HG03469 (cell line): ENCODE results near the gene KCNIP1.

Source experiments
- ATAC-seq: cut with Tn5 transposase; IDR thresholded peaks from one replicate; pipeline ENCODE4 v1.9.1; 2021; ENCODE audit warnings: mild to moderate bottlenecking, moderate library complexity, moderate number of reproducible peaks; ENCODE audit not compliant: unreplicated experiment

The KCNIP1 gene

GRCh38 chr5:170508036-170508435 lies 4.2 kb downstream of the KCNIP1 start:
- peak; percentile 57 for ATAC-seq

GRCh38 chr5:170508660-170509347 lies 5.0 kb downstream of the KCNIP1 start:
- no peak for ATAC-seq

GRCh38 chr5:170509348-170509660 lies 5.5 kb downstream of the KCNIP1 start:
- no peak for ATAC-seq

GRCh38 chr5:170510126-170510525 lies 6.3 kb downstream of the KCNIP1 start:
- no peak for ATAC-seq

- ATAC-seq: no peak
Observed at GRCh38 chr5:170510559-170510958, 6.7 kb downstream of the KCNIP1 start.

GRCh38 chr5:170511551-170512258 lies 7.9 kb downstream of the KCNIP1 start:
- ATAC-seq: no peak

- ATAC-seq: no peak
Observed at GRCh38 chr5:170513856-170514525, 10.2 kb downstream of the KCNIP1 start.

- ATAC-seq: no peak
Observed at GRCh38 chr5:170517411-170517810, 13.6 kb downstream of the KCNIP1 start.

- ATAC-seq: no peak
Observed at GRCh38 chr5:170518277-170518676, 14.5 kb downstream of the KCNIP1 start.

GRCh38 chr5:170519549-170519948 lies 15.7 kb downstream of the KCNIP1 start:
- no peak for ATAC-seq

- no peak for ATAC-seq
Observed at GRCh38 chr5:170520372-170520771, 16.6 kb downstream of the KCNIP1 start.

GRCh38 chr5:170522211-170523141 lies 18.7 kb downstream of the KCNIP1 start:
- ATAC-seq: no peak

- ATAC-seq: no peak
Observed at GRCh38 chr5:170523142-170523551, 19.3 kb downstream of the KCNIP1 start.

GRCh38 chr5:170523830-170524229 lies 20.0 kb downstream of the KCNIP1 start:
- ATAC-seq: no peak

GRCh38 chr5:170524576-170524975 lies 20.8 kb downstream of the KCNIP1 start:
- ATAC-seq: no peak

GRCh38 chr5:170525470-170526211 lies 21.8 kb downstream of the KCNIP1 start:
- ATAC-seq: no peak

GRCh38 chr5:170527991-170528390 lies 24.2 kb downstream of the KCNIP1 start:
- ATAC-seq: no peak

GRCh38 chr5:170528976-170529375 lies 25.2 kb downstream of the KCNIP1 start:
- no peak for ATAC-seq

GRCh38 chr5:170532935-170533334 lies 29.1 kb downstream of the KCNIP1 start:
- ATAC-seq: no peak

- ATAC-seq: no peak
Observed at GRCh38 chr5:170533383-170533782, 29.6 kb downstream of the KCNIP1 start.
